GM11168 (cell line): Measurements from ENCODE around the gene DLG2.
"Not testable (repeated sequence)": the region's sequence is repeated elsewhere in the genome, so short reads cannot be mapped to it uniquely, and the experiment has no call there.

Experiments
- in situ Hi-C: fragments of 300-500 bp; cut with MboI; formaldehyde crosslinking; loops from one replicate; pipeline ENCODE4 v1.12.0; 2022; ENCODE audit warnings: low sequenced_read_pairs; ENCODE audit not compliant: unreplicated experiment

The DLG2 gene

DNA sequence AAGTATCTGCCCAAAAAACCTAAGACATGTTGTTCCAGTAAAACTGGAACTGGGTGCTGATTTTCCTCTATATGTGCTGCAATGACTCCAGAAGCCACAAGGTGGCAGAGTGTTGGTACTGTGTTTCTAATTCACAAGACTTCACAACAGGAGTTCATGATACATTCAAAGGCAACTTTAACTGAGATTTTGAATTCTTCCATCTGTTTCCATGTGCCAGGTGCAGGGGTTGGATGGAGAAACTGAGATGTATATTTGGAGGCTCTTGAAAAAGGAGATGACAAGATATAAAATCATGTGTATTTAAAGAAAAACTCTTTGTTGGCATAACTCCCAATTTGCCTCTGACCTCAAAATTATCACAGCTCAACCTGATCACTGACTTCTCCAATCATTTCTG lies 1242.4 kb downstream of the DLG2 start:
- in situ Hi-C loops: no loop called here

DNA sequence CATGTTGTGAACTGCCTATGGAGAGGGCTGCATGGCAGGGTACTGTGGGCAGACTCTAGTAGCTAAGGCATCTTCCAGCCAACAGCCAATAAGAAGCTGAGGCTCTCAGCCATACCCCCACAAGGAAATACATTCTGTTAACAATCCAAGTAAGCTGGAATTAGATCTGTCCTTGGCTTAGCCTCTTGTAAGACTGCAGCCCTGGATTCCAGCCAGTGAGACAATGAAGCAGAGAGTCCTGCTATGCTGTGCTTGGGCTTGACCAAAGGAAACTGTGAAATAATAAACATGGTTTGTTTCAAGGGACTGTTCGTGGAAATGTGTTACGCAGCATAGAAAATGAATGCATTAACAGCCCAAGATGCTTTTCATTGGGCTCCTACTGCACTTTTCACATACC lies 1243.6 kb downstream of the DLG2 start:
- in situ Hi-C loops: no loop called here

DNA sequence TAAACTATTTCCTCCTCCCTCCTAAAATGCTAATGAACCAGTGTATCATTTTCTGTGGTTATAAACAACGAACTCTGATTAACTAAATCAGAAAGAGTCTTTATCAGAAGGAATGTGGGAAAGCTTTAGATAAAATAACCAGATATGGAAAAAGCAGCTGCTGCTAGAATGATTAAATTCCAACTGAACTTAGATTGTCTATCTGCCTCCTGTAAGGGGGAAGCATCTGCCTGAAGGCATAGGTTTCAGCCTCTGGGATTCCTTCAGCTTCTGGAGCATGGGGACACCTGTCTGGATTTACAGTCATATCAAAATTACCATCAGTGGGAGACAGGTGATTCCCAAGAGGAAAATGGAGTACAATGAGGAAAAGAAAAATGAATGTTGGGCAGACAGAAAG lies 1245.5 kb downstream of the DLG2 start:
- in situ Hi-C loops: no loop called here

DNA sequence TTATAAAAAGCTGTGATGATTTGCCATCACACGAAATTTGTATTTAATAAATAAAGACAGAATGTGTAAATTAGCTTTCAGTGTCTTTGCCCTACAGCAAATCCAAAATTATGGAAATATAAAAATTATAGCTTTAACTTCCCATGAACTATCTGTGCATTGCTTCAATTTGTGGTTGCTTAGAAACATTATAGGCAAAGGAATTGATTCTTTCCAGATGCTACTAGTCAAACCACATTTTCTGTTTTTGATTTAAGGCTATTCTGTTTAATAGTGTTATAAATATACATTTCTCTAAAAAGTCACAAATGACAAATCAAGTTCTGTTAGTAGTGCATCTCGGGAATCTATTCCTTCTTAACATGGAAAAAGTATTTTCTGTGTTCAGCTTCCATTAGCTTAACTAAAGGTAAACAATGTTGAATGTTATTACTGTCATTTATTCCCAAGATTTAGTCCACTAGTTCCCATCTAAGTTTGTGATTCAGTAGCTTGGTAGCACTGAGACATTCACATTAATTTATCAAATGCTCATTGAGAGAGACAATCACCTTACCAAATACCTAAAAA lies 1254.7 kb downstream of the DLG2 start:
- in situ Hi-C loops: no loop called here

DNA sequence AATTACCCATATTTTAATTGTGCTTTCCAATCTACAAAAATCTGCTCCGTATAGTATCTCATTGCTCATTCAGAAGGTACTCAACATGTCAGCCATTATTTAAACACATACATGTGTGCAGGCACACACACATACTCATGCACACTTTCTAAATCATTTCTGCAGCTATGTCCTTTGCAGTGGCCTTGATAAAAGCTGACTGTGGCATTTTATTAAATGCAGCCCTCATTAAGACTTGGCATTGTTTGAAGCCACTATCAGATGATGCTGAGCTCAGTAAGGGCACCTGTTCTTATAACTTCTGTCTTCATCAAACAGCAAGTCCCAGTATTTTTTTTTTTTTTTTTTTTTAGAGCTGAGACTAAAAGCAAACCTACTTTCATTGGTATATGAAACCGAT lies 1269.1 kb downstream of the DLG2 start:
- in situ Hi-C loops: no loop called here

DNA sequence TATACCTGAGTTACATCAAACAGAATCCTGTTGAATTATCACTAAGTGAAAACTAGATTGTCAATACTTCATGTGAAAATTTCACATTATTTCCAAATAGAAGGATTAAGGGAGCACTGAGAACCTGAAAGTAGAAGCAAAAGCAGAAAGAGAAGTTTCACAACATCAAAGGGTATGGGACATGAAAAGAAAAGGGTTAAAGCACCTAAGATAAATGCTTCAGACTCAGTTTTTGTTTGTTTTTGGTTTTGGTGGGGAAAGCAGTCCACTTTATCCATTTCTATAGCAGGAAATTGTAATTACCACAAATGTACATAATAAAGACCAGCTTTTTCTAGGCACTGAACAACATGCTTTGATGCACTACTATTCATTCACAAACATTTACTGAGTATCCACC lies 1271.2 kb downstream of the DLG2 start:
- in situ Hi-C loops: no loop called here

DNA sequence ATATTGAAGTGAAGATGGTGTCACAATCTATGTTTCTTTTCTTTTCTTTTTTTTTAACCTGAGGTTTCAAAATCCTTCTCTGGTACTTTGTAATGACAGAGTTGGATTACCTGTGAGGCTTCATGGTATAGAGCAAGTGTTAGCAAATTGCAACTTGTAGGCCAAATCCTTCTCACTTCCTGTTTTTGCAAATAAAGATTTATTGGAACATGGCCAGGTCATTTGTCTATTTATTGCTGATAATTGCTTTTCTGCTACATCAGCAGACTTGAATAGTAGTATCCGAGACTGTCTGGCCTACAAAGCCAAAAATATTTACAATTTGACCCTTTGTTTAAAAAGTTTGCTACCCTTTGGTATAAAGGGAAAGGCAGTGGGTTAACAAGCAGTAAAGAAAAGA lies 1281.5 kb downstream of the DLG2 start:
- in situ Hi-C loops: no loop called here

DNA sequence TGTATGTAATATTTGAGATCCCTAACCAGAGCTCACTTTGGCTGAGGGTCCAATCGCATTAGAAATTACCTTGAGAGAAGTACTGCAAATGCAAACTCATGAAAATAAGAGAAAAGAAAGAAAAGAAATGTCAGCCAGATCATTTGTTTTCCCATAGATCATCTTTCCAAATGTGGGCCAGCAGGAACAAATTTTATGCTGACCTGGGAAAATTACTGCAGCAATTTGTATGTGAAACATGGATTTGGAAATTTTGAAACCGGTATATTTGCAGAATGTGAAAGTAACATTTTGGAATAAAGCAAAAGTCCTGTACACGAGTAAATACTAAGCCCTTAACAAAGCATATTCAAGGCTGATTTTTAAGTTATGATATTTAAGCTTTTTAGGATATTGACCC lies 1282.1 kb downstream of the DLG2 start:
- in situ Hi-C loops: no loop called here

DNA sequence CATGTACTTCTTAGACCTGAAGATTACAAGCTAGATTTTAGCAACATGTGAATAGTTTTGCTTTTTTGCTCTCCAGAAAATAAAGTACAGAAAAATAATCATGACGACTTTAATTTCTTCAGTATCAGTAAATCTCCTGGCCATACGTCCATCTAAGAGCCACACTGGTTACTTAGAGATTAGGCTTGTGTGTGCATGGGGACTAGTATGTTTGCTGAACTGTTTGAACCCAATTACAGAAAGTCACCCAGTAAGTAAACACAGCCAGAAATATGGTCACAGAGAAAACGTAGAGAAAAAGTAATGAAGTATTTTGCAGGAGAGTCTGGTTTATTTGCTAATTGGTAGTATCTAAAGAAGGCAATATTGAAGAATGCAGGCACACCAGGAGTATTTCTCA lies 1287.3 kb downstream of the DLG2 start:
- in situ Hi-C loops: no loop called here

DNA sequence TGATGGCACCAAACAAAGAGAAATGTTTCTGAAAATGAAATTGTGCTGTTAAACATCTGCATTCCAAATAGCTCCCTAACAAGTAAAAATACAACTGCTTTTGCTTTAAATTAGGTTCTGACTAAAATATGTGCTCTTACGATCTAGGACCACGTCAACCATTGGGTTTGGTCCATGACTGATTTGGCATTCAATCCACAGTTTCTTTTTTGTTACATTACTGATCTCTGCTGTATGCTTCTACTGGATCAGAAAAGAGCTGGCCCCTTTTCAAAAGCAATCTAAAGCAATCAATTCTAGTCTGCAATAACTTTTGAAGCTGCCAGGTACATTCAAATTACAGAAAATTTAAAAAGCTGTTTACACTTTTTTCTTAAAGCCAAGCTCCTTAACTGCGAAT lies 1293.9 kb downstream of the DLG2 start:
- in situ Hi-C loops: no loop called here

DNA sequence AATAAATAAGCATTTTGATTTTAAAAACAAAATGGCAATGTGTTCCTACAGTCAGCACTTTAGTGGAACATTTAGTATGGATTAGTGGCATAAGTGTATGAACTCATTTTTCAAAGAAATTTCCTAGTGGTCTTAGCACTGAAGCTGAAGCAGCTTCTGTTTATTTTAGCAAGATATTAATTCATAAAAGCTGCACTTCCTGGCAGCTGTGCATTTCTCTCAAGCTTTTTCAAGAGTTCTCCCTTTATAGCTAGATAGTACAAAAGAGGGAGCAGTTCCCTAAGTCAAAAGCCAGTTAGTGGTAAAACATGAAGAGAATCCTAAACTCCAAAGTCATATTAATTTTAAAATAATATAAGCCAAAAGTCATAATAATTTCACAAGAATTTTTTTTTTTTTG lies 1304.9 kb downstream of the DLG2 start:
- in situ Hi-C loops: no loop called here

DNA sequence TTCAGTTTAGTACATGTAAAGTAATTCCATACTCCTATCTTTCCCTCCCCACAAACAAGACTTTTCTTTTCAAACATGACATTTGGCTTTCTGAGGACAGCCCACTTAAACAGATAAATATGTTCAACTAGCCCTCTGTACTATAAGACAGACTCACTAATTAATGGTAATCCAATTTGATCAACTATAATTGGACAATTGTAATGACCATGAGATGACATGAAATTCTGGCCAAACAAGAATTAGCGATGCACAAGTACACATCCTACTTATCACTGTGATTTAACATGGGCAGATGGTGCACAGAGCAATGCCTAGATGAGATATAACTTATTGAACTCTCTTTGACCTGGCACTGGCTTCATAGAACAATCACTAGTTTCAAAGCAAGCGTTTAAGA lies 1307.3 kb downstream of the DLG2 start:
- in situ Hi-C loops: no loop called here

DNA sequence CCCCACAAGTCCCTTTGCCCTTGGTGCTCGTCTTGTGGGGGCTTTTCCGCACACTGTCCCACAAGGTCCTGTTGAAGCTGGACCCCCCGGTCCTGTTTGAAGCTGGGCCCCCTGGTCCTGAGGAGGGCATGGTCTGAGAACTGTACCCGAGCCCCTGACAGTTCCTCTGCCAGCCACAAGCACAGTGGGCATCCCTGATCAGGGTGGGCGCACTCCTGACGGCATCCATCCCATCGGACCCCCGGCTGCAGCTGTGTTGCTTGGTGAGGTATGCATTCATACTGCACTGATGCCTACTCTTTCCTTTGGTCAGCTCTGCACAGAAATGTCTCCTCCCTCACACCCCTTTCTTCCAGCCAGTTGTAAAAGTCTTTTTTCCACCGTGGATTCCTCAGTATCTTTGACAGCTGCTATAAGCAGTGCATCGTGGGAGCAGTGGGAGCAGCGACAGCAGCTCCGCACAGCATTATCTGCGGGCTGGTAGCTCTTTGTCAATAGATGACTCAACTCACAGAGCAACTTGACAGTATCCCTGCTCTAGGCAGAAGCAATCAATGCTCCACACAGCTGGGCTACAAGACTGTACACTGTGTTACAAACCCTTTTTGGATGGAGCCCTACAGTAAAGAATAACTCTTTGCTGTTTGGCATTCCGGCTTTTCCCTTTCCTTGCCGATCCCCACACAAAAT lies 1310.1 kb downstream of the DLG2 start:
- in situ Hi-C loops: no loop called here

DNA sequence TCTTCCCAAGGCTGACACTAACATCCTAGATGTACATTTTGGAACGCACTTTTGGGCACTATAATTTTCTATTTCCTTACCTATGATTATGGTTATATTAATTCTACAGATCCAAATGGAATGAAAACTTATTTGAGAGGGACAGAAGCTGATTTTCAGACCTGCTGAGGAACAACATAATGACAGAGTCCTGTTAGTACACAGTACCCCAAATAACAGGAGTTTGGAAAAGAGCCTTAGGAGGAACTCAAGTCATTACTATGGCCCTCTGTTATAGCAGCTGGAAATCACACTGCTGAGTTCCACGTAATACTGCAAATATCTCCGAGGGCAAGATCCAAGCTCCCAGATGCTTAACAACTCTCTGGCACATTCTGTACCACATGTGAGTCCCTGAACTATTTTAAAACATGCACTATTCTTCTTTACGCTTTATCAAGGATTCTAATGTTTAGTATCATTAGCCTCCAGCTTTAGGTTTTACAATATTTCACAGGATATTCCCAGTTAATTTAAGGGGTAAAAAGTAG lies 1313.2 kb downstream of the DLG2 start:
- in situ Hi-C loops: no loop called here

DNA sequence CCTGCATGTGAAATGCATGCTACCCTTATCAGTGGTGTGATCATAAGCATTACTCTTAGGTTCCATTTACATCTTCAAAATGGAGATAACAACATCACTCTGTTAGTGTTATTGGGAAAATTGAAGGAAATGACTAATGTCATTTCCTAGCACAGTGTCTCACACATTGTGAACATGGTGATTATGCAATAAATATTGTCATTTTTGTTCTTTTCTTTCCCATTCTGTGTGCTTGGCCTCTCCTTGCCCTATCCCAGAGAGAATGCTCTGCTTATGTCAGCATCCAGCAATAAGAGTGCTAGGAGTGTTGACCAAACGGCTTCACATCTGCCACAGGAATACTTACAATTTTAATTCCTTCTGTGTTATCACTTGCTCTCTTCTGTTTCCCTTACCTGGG lies 1316.9 kb downstream of the DLG2 start:
- in situ Hi-C loops: no loop called here

DNA sequence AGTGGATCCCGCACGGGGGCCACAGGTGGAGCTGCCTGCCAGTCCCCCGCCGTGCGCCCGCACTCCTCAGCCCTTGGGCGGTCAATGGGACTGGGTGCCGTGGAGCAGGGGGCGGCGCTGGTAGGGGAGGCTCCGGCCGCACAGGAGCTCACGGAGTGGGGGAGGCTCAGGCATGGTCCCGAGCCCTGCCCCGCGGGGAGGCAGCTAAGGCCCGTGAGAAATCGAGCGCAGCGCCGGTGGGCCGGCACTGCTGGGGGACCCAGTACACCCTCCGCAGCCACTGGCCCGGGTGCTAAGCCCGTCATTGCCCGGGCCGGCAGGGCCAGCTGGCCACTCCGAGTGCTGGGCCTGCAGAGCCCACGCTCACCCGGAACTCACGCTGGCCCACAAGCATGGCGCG lies 1318.7 kb downstream of the DLG2 start:
- in situ Hi-C loops: not testable (repeated sequence)

DNA sequence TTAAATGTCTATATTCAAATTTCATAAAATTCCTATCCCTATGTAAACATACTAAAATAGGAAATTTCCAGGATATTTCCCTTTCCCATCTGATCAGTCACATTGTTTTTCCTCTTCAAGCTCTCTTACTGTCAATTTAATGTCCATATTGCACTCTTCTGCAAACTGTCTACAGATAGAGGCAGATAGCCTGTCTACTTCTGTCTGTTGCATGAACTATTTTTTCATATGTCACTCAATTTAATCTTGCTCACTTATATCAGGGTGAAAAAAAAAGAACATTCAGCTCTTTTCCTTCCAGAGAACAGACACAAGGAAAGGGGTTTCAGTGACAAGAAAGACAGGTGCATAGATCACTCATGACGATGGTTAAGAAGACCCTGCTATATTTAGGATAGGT lies 1327.1 kb downstream of the DLG2 start:
- in situ Hi-C loops: no loop called here

DNA sequence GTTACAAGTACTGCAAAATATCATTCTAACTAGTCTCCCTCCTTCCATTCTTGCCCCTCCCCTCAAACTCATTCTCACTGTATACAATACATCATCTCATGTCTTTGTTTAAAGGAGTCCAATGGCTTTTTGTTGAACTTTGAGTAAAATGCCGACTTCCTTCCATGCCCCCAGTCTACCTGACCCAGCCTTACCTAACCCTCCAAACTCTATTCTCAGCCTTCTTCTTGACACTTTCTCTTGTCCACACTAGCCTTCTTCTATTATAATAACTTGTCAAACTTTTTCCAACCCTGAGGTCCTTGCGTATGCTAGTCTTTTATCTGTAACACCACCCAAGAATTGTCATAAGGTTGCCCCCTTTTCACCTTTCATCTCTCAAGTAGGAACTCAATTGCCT lies 1329.6 kb downstream of the DLG2 start:
- in situ Hi-C loops: no loop called here

DNA sequence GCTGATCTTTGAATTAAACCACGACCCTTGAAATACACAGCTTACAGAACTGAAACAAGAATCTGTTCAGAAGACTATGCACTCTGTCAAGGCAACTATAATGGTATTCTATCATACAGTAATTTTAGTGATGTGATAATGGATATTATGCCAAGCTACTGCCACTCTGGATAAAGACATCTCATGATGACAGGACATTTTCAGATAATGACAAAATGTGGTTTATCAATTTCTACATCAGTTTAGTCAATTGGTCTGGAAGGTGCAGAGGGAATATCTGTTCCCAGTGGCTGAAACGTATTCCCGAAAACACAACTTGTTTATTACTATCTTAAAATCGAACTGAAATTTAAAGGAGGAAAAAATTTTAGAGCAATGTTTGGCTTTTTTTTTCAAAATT lies 1331.3 kb downstream of the DLG2 start:
- in situ Hi-C loops: no loop called here

DNA sequence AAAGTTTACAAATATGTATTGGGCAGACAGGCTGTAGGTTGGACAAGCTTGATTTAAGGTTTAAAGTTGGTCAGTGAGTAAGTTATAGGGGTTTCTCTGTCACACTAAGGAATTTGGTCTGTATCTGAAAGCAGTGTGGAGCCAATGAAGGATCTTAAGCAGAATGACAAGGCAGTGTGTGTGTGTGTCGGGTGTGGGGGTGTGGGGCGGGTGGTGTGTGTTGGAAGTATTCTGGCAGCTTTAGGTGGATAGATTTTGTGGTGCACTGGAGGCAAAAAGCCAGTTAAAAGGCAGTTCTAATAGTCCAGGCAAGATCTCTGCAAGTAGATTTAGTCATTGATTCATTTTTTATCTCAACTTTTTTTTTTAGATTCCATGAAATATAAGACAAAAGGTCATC lies 1334.2 kb downstream of the DLG2 start:
- in situ Hi-C loops: no loop called here

DNA sequence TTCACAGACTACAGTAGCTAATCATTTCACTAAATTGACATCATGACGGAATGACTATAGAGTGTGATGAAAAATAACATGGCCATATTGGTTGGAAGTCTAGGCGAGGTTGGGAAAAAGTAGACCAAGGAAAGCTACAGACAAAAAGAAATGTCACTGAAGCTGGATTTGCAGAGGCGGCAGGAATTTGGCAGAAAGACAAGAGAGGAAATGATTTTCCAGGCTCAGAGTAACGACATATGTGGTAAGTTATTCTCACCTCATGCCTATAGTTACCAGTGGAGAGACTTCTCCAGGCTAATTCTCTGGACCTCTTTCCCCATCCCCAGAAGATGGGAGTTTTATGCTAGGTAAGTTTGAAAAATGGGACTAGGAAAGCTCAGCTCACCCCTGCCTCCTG lies 1335.1 kb downstream of the DLG2 start:
- in situ Hi-C loops: no loop called here

DNA sequence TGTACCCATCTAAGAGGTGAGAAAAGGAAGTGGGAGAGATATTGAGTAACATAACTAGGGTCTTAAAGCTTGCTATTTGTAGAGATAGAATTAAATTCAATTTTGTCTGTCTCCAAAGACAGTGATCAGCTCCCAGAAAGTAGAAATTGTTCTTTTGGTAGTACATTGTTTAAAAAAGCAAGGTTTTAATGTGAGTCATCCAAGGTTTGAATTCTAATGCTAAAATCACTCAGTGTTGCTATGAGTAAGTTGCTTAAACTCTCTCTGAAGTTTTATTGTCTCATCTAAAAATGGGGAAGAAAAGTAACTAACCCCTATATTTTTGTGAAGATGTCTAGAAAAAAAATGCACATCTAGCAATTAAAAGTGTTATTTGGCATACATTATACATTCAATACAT lies 1336.5 kb downstream of the DLG2 start:
- in situ Hi-C loops: no loop called here
